Measurements from ENCODE around the gene DDI2.

The DDI2 gene

DNA sequence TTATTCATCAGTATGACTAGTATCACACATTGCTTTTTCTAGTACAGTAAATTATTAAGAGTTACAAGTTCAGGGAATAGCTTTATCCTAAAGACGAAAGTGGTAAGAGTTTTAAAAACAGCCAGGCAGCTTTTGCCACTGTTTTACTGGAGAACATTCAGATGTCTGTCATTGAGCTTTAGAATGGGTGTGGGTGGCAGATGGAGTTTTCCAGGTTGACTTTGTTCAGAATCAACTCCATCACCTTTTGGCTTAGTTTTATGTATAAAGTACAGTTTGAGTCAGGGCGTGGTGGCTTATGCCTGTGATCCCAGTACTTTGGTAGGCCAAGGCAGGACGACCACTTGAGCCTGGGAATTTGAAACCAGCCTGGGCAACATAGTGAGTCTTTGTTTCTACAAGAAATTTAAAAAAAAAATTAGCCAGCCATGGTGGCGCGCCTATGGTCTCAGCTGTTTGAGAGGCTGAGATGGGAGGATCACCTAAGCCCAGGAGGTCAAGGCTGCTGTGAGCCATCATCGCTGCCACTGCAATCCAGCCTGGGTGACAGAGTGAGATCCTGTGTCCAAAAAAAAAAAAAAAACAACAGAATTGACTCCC is 36.9 kb downstream of the DDI2 start:
- Histone ChIP-seq H2BK12ac (ENCODE audit: low read length in 2 of 2) (no peak overlapping the region), H2AFZ (ENCODE audit: low read depth, low read length) (no peak overlapping the region), H3K27me3 (ENCODE audit: control insufficient read depth in 1 of 2, insufficient read depth in 1 of 2, low read length in 2 of 2) (no peaks in the 10 kb centered on the region), H3K79me1 (replicated peaks; ENCODE audit: low read length, poor library complexity, severe bottlenecking) (peaks cover 9% of the 10 kb centered on the region), H2AK5ac (ENCODE audit: low read length, severe bottlenecking) (no peak overlapping the region), H3K14ac (ENCODE audit: low read length in 2 of 2) (no peak overlapping the region), H3K23ac (ENCODE audit: low read length in 2 of 2) (no peak overlapping the region), H4K91ac (ENCODE audit: low read length) (no peak overlapping the region), H3K4ac (ENCODE audit: low read depth in 1 of 2, low read length in 2 of 2) (no peak overlapping the region), H3K36me3 (ENCODE audit: control insufficient read depth in 1 of 2, insufficient read depth in 2 of 2, low read depth in 1 of 2, low read length in 2 of 2) (peaks cover 22 to 84% of the 10 kb centered on the region in 2 experiments), H3K4me2 (ENCODE audit: low read length, poor library complexity, severe bottlenecking) (no peak overlapping the region), H3K9me3 (ENCODE audit: control insufficient read depth, low read length) (no peaks in the 10 kb centered on the region), H3K18ac (ENCODE audit: low read depth in 1 of 2, low read length in 2 of 2) (no peak overlapping the region), H3K9ac (ENCODE audit: low read length) (no peak overlapping the region), H2BK5ac (ENCODE audit: low read depth, low read length, poor library complexity, severe bottlenecking) (no peak overlapping the region), H3K4me1 (ENCODE audit: control insufficient read depth, insufficient read depth, low read depth, low read length) (no peaks in the 10 kb centered on the region), H3K4me3 (ENCODE audit: insufficient read depth in 1 of 2, low read depth in 1 of 2, low read length in 2 of 2) (no peak overlapping the region), H2BK15ac (ENCODE audit: low read depth, poor library complexity, severe bottlenecking) (no peak overlapping the region), H4K8ac (ENCODE audit: low read length) (no peak overlapping the region), H2BK120ac (ENCODE audit: low read depth, low read length) (no peak overlapping the region), H3K27ac (ENCODE audit: low read length, poor library complexity, severe bottlenecking) (no peak overlapping the region)
- 98% methylated on average over 6 of the region's 6 CpGs for WGBS
- no peak for DNase-seq

DNA sequence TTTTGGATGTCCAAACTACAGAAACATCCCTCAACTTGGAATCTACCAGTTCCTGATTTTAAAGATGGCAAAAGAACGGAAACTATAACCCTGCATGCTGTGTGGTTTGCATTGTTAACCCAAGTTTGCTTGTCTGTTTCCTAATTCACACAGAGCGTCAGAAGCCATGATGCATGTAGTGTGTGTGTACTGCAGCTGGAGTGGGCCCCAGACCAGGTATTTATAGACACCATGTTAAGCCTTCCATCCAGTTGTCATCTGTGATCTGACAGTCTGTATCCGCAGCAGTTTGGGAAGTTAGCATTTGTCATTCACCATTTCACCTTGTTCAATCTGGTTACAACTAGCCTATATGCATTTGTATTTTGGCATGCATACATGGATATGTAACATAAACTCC is 39.2 kb downstream of the DDI2 start:
- Histone ChIP-seq H3K4me2 (ENCODE audit: low read length, poor library complexity, severe bottlenecking) (no peak overlapping the region), H3K27me3 (ENCODE audit: control insufficient read depth in 1 of 2, insufficient read depth in 1 of 2, low read length in 2 of 2) (no peaks in the 10 kb centered on the region), H2AK5ac (ENCODE audit: low read length, severe bottlenecking) (no peak overlapping the region), H3K4me1 (ENCODE audit: control insufficient read depth, insufficient read depth, low read depth, low read length) (no peaks in the 10 kb centered on the region), H3K14ac (ENCODE audit: low read length in 2 of 2) (no peak overlapping the region), H3K4me3 (ENCODE audit: insufficient read depth in 1 of 2, low read depth in 1 of 2, low read length in 2 of 2) (no peak overlapping the region), H3K27ac (ENCODE audit: low read length, poor library complexity, severe bottlenecking) (no peak overlapping the region), H4K91ac (ENCODE audit: low read length) (no peak overlapping the region), H2AFZ (ENCODE audit: low read depth, low read length) (no peak overlapping the region), H3K9me3 (ENCODE audit: control insufficient read depth, low read length) (no peaks in the 10 kb centered on the region), H3K23ac (ENCODE audit: low read length in 2 of 2) (no peak overlapping the region), H2BK120ac (ENCODE audit: low read depth, low read length) (no peak overlapping the region), H3K79me1 (replicated peaks; ENCODE audit: low read length, poor library complexity, severe bottlenecking) (peaks cover 8% of the 10 kb centered on the region), H3K9ac (ENCODE audit: low read length) (no peak overlapping the region), H3K18ac (ENCODE audit: low read depth in 1 of 2, low read length in 2 of 2) (no peak overlapping the region), H4K8ac (ENCODE audit: low read length) (no peak overlapping the region), H2BK5ac (ENCODE audit: low read depth, low read length, poor library complexity, severe bottlenecking) (no peak overlapping the region), H2BK12ac (ENCODE audit: low read length in 2 of 2) (no peak overlapping the region), H3K36me3 (ENCODE audit: control insufficient read depth in 1 of 2, insufficient read depth in 2 of 2, low read depth in 1 of 2, low read length in 2 of 2) (peaks cover 17 to 89% of the 10 kb centered on the region in 2 experiments), H3K4ac (ENCODE audit: low read depth in 1 of 2, low read length in 2 of 2) (no peak overlapping the region), H2BK15ac (ENCODE audit: low read depth, poor library complexity, severe bottlenecking) (no peak overlapping the region)
- 95% methylated on average over 2 of the region's 3 CpGs for WGBS
- DNase-seq = no peak

GRCh38 chr1:15657021-15657420 is 39.8 kb downstream of the DDI2 start:
- no peak overlapping the region for H3K4me3 ChIP-seq (ENCODE audit: insufficient read depth in 1 of 2, low read depth in 1 of 2, low read length in 2 of 2)
- H3K18ac ChIP-seq (ENCODE audit: low read depth in 1 of 2, low read length in 2 of 2) = no peak overlapping the region
- no peak overlapping the region for H3K23ac ChIP-seq (ENCODE audit: low read length in 2 of 2)
- no peak overlapping the region for H2BK12ac ChIP-seq (ENCODE audit: low read length in 2 of 2)
- no peak overlapping the region for H2AFZ ChIP-seq (ENCODE audit: low read depth, low read length)
- no peak overlapping the region for H3K4me2 ChIP-seq (ENCODE audit: low read length, poor library complexity, severe bottlenecking)
- H3K4me1 ChIP-seq (ENCODE audit: control insufficient read depth, insufficient read depth, low read depth, low read length) = no peaks in the 10 kb centered on the region
- H3K27me3 ChIP-seq (ENCODE audit: control insufficient read depth in 1 of 2, insufficient read depth in 1 of 2, low read length in 2 of 2) = no peaks in the 10 kb centered on the region
- no peaks in the 10 kb centered on the region for H3K9me3 ChIP-seq (ENCODE audit: control insufficient read depth, low read length)
- no peak overlapping the region for H2AK5ac ChIP-seq (ENCODE audit: low read length, severe bottlenecking)
- H4K8ac ChIP-seq (ENCODE audit: low read length) = no peak overlapping the region
- no peak overlapping the region for H3K4ac ChIP-seq (ENCODE audit: low read depth in 1 of 2, low read length in 2 of 2)
- H4K91ac ChIP-seq (ENCODE audit: low read length) = no peak overlapping the region
- H3K79me1 ChIP-seq (replicated peaks; ENCODE audit: low read length, poor library complexity, severe bottlenecking) = peaks cover 6% of the 10 kb centered on the region
- H2BK15ac ChIP-seq (ENCODE audit: low read depth, poor library complexity, severe bottlenecking) = no peak overlapping the region
- H3K9ac ChIP-seq (ENCODE audit: low read length) = no peak overlapping the region
- WGBS = 83% methylated on average over 1 of the region's 1 CpG
- no peak overlapping the region for H2BK120ac ChIP-seq (ENCODE audit: low read depth, low read length)
- no peak overlapping the region for H2BK5ac ChIP-seq (ENCODE audit: low read depth, low read length, poor library complexity, severe bottlenecking)
- peaks cover 13 to 89% of the 10 kb centered on the region in 2 experiments for H3K36me3 ChIP-seq (ENCODE audit: control insufficient read depth in 1 of 2, insufficient read depth in 2 of 2, low read depth in 1 of 2, low read length in 2 of 2)
- H3K27ac ChIP-seq (ENCODE audit: low read length, poor library complexity, severe bottlenecking) = no peak overlapping the region
- no peak overlapping the region for H3K14ac ChIP-seq (ENCODE audit: low read length in 2 of 2)
- no peak for DNase-seq

- Histone ChIP-seq H3K4me2 (ENCODE audit: low read length, poor library complexity, severe bottlenecking) (no peak overlapping the region), H2BK15ac (ENCODE audit: low read depth, poor library complexity, severe bottlenecking) (no peak overlapping the region), H3K9me3 (ENCODE audit: control insufficient read depth, low read length) (no peaks in the 10 kb centered on the region), H3K4ac (ENCODE audit: low read depth in 1 of 2, low read length in 2 of 2) (no peak overlapping the region), H3K14ac (ENCODE audit: low read length in 2 of 2) (no peak overlapping the region), H3K18ac (ENCODE audit: low read depth in 1 of 2, low read length in 2 of 2) (no peak overlapping the region), H2AK5ac (ENCODE audit: low read length, severe bottlenecking) (no peak overlapping the region), H4K91ac (ENCODE audit: low read length) (no peak overlapping the region), H3K4me1 (ENCODE audit: control insufficient read depth, insufficient read depth, low read depth, low read length) (no peaks in the 10 kb centered on the region), H3K36me3 (ENCODE audit: control insufficient read depth in 1 of 2, insufficient read depth in 2 of 2, low read depth in 1 of 2, low read length in 2 of 2) (peaks cover 9 to 82% of the 10 kb centered on the region in 2 experiments), H2BK5ac (ENCODE audit: low read depth, low read length, poor library complexity, severe bottlenecking) (no peak overlapping the region), H3K23ac (ENCODE audit: low read length in 2 of 2) (no peak overlapping the region), H2AFZ (ENCODE audit: low read depth, low read length) (no peak overlapping the region), H3K27me3 (ENCODE audit: control insufficient read depth in 1 of 2, insufficient read depth in 1 of 2, low read length in 2 of 2) (no peaks in the 10 kb centered on the region), H2BK12ac (ENCODE audit: low read length in 2 of 2) (no peak overlapping the region), H3K4me3 (ENCODE audit: insufficient read depth in 1 of 2, low read depth in 1 of 2, low read length in 2 of 2) (no peak overlapping the region), H3K79me1 (replicated peaks; ENCODE audit: low read length, poor library complexity, severe bottlenecking) (peaks cover 10% of the 10 kb centered on the region), H3K27ac (ENCODE audit: low read length, poor library complexity, severe bottlenecking) (no peak overlapping the region), H3K9ac (ENCODE audit: low read length) (no peak overlapping the region), H2BK120ac (ENCODE audit: low read depth, low read length) (no peak overlapping the region), H4K8ac (ENCODE audit: low read length) (no peak overlapping the region)
- WGBS = over 99% methylated on average over 3 of the region's 3 CpGs
- no peak for DNase-seq
Measured at GRCh38 chr1:15660151-15660550, 42.9 kb downstream of the DDI2 start.

Data from mesenchymal stem cell (in vitro differentiated cells and primary cell).